GM19023 (cell line): ENCODE data around the gene CSRP1.

Source experiments
- ATAC-seq: cut with Tn5 transposase; IDR thresholded peaks from one replicate; pipeline ENCODE4 v1.9.1; 2021; ENCODE audit warnings: mild to moderate bottlenecking, moderate library complexity; ENCODE audit not compliant: unreplicated experiment

The CSRP1 gene

GRCh38 chr1:201460814-201461644 is 45.9 kb downstream of the CSRP1 start:
- ATAC-seq = no peak

- no peak for ATAC-seq
Measured at GRCh38 chr1:201459775-201460174, 47.1 kb downstream of the CSRP1 start.

GRCh38 chr1:201459052-201459451 is 47.9 kb downstream of the CSRP1 start:
- no peak for ATAC-seq

- ATAC-seq = no peak
Measured at GRCh38 chr1:201457508-201457960, 49.4 kb downstream of the CSRP1 start.

- no peak for ATAC-seq
Measured at GRCh38 chr1:201456499-201457309, 50.2 kb downstream of the CSRP1 start.

- ATAC-seq = no peak
Measured at GRCh38 chr1:201455098-201455497, 51.8 kb downstream of the CSRP1 start.

- no peak for ATAC-seq
Measured at GRCh38 chr1:201454608-201455007, 52.3 kb downstream of the CSRP1 start.

GRCh38 chr1:201452866-201453265 is 54.1 kb downstream of the CSRP1 start:
- ATAC-seq = no peak

- no peak for ATAC-seq
Measured at GRCh38 chr1:201450721-201451291, 56.1 kb downstream of the CSRP1 start.

GRCh38 chr1:201448990-201449389 is 57.9 kb downstream of the CSRP1 start:
- ATAC-seq = no peak

- no peak for ATAC-seq
Measured at GRCh38 chr1:201447903-201448871, 58.7 kb downstream of the CSRP1 start.

- no peak for ATAC-seq
Measured at GRCh38 chr1:201445310-201445709, 61.6 kb downstream of the CSRP1 start.

- ATAC-seq = no peak
Measured at GRCh38 chr1:201444792-201445191, 62.1 kb downstream of the CSRP1 start.

GRCh38 chr1:201443747-201444146 is 63.2 kb downstream of the CSRP1 start:
- ATAC-seq = no peak

- ATAC-seq = no peak
Measured at GRCh38 chr1:201436969-201437368, 70.0 kb downstream of the CSRP1 start.

- ATAC-seq = no peak
Measured at GRCh38 chr1:201436393-201436792, 70.5 kb downstream of the CSRP1 start.

- no peak for ATAC-seq
Measured at GRCh38 chr1:201434266-201434665, 72.7 kb downstream of the CSRP1 start.

GRCh38 chr1:201433609-201434008 is 73.3 kb downstream of the CSRP1 start:
- no peak for ATAC-seq
